LNCAP (cell line): ENCODE results near the gene LGALS3.

Source experiments
- CTCF ChIP-seq: fragments of 450-650 bp; IDR thresholded peaks from 2 replicates; pipeline ENCODE4 v1.5.1; 2017; ENCODE audit warnings: mild to moderate bottlenecking

Gene LGALS3

GRCh38 chr14:55097881-55098560 is 31.0 kb upstream of the LGALS3 start:
- TF ChIP-seq CTCF = no peak

GRCh38 chr14:55098561-55098898 is 30.5 kb upstream of the LGALS3 start:
- TF ChIP-seq CTCF = no peak

- TF ChIP-seq CTCF = no peak
Measured at GRCh38 chr14:55099756-55100155, 29.3 kb upstream of the LGALS3 start.

- TF ChIP-seq CTCF = no peak
Measured at GRCh38 chr14:55101698-55102097, 27.4 kb upstream of the LGALS3 start.

GRCh38 chr14:55102141-55102621 is 26.9 kb upstream of the LGALS3 start:
- no peak for TF ChIP-seq CTCF

- TF ChIP-seq CTCF = no peak
Measured at GRCh38 chr14:55103005-55103640, 25.9 kb upstream of the LGALS3 start.

GRCh38 chr14:55103971-55104954 is 24.8 kb upstream of the LGALS3 start:
- TF ChIP-seq CTCF = no peak
